SK-N-SH treated with all-trans-retinoic acid at 6 μM for 48 hours (cell line): ENCODE results near the gene PRKG1.

Source experiments
- ATAC-seq: fragments of 200-7000 bp; cut with Tn5 transposase; 3 replicates; pipeline ENCODE4 v1.9.1; 2020; ENCODE audit warnings: mild to moderate bottlenecking, moderate library complexity
- ARNTL ChIP-seq: fragments of 450-650 bp; formaldehyde crosslinking; IDR thresholded peaks from 2 replicates; pipeline ENCODE4 v1.5.0; 2020; ENCODE audit warnings: low read depth, mild to moderate bottlenecking, moderate library complexity, borderline replicate concordance
- BACH2 ChIP-seq: fragments of 250-450 bp; sonication (Bioruptor Pico); IDR thresholded peaks from 2 replicates; pipeline ENCODE4 v1.9.0; 2021; ENCODE audit warnings: mild to moderate bottlenecking, borderline replicate concordance
- CSDC2 ChIP-seq: fragments of 250-450 bp; sonication (Bioruptor Pico); IDR thresholded peaks from 2 replicates; pipeline ENCODE4 v1.5.0; 2020; ENCODE audit warnings: mild to moderate bottlenecking, moderate library complexity
- ESRRG ChIP-seq: fragments of 250-450 bp; sonication (Bioruptor Pico); IDR thresholded peaks from 2 replicates; pipeline ENCODE4 v1.6.1; 2021; ENCODE audit warnings: mild to moderate bottlenecking
- GLIS3 ChIP-seq: fragments of 250-450 bp; sonication (Bioruptor Pico); IDR thresholded peaks from 2 replicates; pipeline ENCODE4 v1.5.0; 2020; ENCODE audit warnings: mild to moderate bottlenecking, moderate library complexity
- ISL1 ChIP-seq: fragments of 250-450 bp; sonication (Bioruptor Pico); IDR thresholded peaks from 2 replicates; pipeline ENCODE4 v2.1.2; 2022; ENCODE audit warnings: mild to moderate bottlenecking, moderate library complexity
- OSR1 ChIP-seq: fragments of 250-450 bp; sonication (Bioruptor Pico); IDR thresholded peaks from 2 replicates; pipeline ENCODE4 v1.8.0; 2022; ENCODE audit warnings: moderate library complexity, mild to moderate bottlenecking, inconsistent platforms
- PPARA ChIP-seq: fragments of 250-450 bp; sonication (Bioruptor Pico); IDR thresholded peaks from 2 replicates; pipeline ENCODE4 v1.5.0; 2020; ENCODE audit warnings: mild to moderate bottlenecking, borderline replicate concordance
- RARB ChIP-seq: fragments of 250-450 bp; sonication (Bioruptor Pico); IDR thresholded peaks from 2 replicates; pipeline ENCODE4 v1.8.0; 2021; ENCODE audit warnings: mild to moderate bottlenecking, moderate library complexity
- SNAI2 ChIP-seq: fragments of 250-450 bp; sonication (Bioruptor Pico); IDR thresholded peaks from 2 replicates; pipeline ENCODE4 v1.5.0; 2020; ENCODE audit warnings: mild to moderate bottlenecking, moderate library complexity
- TCF4 ChIP-seq: fragments of 250-450 bp; sonication (Bioruptor Pico); IDR thresholded peaks from 2 replicates; pipeline ENCODE4 v1.8.0; 2021; ENCODE audit warnings: mild to moderate bottlenecking, moderate library complexity, borderline replicate concordance
- TOX ChIP-seq: fragments of 250-450 bp; sonication (Bioruptor Pico); IDR thresholded peaks from 2 replicates; pipeline ENCODE4 v1.8.0; 2021; ENCODE audit warnings: mild to moderate bottlenecking, moderate library complexity, borderline replicate concordance
- ZC3H10 ChIP-seq: fragments of 250-450 bp; sonication (Bioruptor Pico); IDR thresholded peaks from 2 replicates; pipeline ENCODE4 v1.5.1; 2021; ENCODE audit warnings: mild to moderate bottlenecking, moderate library complexity
- ZFP3 ChIP-seq: fragments of 250-450 bp; sonication (Bioruptor Pico); IDR thresholded peaks from 2 replicates; pipeline ENCODE4 v1.5.0; 2020; ENCODE audit warnings: mild to moderate bottlenecking, moderate library complexity
- ZFP30 ChIP-seq: fragments of 450-650 bp; formaldehyde crosslinking; IDR thresholded peaks from 2 replicates; pipeline ENCODE4 v1.5.0; 2022; ENCODE audit warnings: mild to moderate bottlenecking, moderate library complexity
- ZNF565 ChIP-seq: fragments of 450-650 bp; formaldehyde crosslinking; conservative IDR thresholded peaks from 2 replicates; pipeline ENCODE4 v1.5.0; 2020; ENCODE audit warnings: low read depth, mild to moderate bottlenecking, moderate library complexity
- ZNF70 ChIP-seq: fragments of 450-650 bp; formaldehyde crosslinking; IDR thresholded peaks from 2 replicates; pipeline ENCODE4 v1.5.0; 2020; ENCODE audit warnings: mild to moderate bottlenecking, moderate library complexity
- ZNF8 ChIP-seq: fragments of 450-650 bp; formaldehyde crosslinking; IDR thresholded peaks from 2 replicates; pipeline ENCODE4 v1.5.0; 2020; ENCODE audit warnings: mild to moderate bottlenecking, moderate library complexity
- TF ChIP-seq, protein P1 (sequence below): fragments of 250-450 bp; sonication (Bioruptor Pico); IDR thresholded peaks from 2 replicates; pipeline ENCODE4 v1.5.0; 2020; ENCODE audit warnings: mild to moderate bottlenecking, moderate library complexity
- TF ChIP-seq, protein P2 (sequence below): fragments of 250-450 bp; sonication (Bioruptor Pico); IDR thresholded peaks from 2 replicates; pipeline ENCODE4 v1.8.0; 2020; ENCODE audit warnings: mild to moderate bottlenecking, moderate library complexity, borderline replicate concordance
- TF ChIP-seq, protein P3 (sequence below): fragments of 250-450 bp; sonication (Bioruptor Pico); IDR thresholded peaks from 2 replicates; pipeline ENCODE4 v1.5.1; 2021; ENCODE audit warnings: mild to moderate bottlenecking, moderate library complexity

Gene PRKG1

DNA sequence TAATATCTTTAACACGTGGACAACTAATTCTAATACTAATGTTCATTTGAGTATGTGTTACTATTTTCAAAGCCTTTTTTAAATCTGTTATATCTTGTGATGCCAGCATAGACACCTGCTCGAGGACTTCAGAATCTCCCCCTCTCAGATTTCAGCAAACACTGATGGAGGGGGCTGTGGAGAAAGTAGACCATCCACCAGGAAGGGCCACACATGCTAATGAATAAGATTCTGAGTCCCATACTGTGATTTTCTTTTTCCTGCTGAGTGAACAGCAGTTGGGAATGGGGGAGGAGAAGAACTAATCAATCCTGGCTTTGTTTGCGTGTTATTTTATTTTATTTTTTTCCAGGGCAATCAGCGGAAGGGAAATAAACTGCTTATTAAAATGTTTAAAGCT is 783.0 kb downstream of the PRKG1 start:
- TF ChIP-seq TOX (CRISPR knock-in tag) (no peak), TCF4 (CRISPR knock-in tag) (no peak), GLIS3 (CRISPR knock-in tag) (no peak), SNAI2 (CRISPR knock-in tag) (no peak), OSR1 (CRISPR knock-in tag) (no peak), ZFP3 (CRISPR knock-in tag) (no peak)
- TF ChIP-seq, protein P1, sequence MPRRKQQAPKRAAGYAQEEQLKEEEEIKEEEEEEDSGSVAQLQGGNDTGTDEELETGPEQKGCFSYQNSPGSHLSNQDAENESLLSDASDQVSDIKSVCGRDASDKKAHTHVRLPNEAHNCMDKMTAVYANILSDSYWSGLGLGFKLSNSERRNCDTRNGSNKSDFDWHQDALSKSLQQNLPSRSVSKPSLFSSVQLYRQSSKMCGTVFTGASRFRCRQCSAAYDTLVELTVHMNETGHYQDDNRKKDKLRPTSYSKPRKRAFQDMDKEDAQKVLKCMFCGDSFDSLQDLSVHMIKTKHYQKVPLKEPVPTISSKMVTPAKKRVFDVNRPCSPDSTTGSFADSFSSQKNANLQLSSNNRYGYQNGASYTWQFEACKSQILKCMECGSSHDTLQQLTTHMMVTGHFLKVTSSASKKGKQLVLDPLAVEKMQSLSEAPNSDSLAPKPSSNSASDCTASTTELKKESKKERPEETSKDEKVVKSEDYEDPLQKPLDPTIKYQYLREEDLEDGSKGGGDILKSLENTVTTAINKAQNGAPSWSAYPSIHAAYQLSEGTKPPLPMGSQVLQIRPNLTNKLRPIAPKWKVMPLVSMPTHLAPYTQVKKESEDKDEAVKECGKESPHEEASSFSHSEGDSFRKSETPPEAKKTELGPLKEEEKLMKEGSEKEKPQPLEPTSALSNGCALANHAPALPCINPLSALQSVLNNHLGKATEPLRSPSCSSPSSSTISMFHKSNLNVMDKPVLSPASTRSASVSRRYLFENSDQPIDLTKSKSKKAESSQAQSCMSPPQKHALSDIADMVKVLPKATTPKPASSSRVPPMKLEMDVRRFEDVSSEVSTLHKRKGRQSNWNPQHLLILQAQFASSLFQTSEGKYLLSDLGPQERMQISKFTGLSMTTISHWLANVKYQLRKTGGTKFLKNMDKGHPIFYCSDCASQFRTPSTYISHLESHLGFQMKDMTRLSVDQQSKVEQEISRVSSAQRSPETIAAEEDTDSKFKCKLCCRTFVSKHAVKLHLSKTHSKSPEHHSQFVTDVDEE (CRISPR knock-in tag): no peak
- TF ChIP-seq, protein P2, sequence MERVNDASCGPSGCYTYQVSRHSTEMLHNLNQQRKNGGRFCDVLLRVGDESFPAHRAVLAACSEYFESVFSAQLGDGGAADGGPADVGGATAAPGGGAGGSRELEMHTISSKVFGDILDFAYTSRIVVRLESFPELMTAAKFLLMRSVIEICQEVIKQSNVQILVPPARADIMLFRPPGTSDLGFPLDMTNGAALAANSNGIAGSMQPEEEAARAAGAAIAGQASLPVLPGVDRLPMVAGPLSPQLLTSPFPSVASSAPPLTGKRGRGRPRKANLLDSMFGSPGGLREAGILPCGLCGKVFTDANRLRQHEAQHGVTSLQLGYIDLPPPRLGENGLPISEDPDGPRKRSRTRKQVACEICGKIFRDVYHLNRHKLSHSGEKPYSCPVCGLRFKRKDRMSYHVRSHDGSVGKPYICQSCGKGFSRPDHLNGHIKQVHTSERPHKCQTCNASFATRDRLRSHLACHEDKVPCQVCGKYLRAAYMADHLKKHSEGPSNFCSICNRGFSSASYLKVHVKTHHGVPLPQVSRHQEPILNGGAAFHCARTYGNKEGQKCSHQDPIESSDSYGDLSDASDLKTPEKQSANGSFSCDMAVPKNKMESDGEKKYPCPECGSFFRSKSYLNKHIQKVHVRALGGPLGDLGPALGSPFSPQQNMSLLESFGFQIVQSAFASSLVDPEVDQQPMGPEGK (CRISPR knock-in tag): no peak
- no peak for ATAC-seq

DNA sequence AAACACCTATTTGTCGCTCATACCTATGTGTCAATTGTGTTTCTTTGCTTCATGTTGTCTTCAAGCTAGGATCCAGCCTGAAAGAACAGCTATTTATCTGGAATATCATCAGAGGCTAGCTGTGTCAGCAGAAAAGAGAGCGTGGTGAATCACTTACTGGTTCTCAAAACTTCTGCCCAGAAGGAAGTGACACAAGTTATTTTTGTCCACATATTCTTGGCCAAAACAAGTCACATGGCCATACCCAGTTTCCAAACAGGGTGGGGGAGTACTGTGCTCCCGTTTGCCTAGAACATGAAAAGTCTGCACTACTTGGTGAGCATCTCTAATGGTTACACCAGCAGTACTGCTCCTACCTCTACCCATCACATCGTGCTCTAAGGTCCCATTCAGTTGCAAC is 786.0 kb downstream of the PRKG1 start:
- TF ChIP-seq OSR1 (CRISPR knock-in tag): no peak
- no peak for TF ChIP-seq BACH2 (CRISPR knock-in tag)
- no peak for TF ChIP-seq ISL1
- no peak for TF ChIP-seq PPARA (CRISPR knock-in tag)
- TF ChIP-seq, protein P1 (CRISPR knock-in tag): no peak
- TF ChIP-seq ZC3H10 (CRISPR knock-in tag): no peak
- ATAC-seq: no peak

DNA sequence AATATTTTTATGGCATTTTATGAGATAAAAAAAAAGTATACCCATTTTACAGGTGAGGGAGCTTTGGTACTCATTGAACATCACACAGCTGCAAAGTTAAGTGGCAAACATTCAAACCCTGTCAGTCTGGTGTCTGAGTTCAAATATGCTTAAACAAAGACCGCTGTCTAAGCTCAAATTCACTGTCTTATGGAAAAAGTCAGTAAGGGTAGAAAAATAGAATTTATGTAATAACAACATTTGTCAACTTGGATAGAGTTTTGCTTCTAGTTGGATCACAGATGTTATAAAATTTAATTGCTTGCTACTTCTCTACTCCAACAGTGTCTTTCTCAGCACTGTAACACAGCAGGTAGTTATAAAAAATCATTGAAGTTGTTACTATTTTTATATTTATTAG is 786.8 kb downstream of the PRKG1 start:
- TF ChIP-seq RARB (no peak), ZNF565 (CRISPR knock-in tag) (no peak), ESRRG (CRISPR knock-in tag) (no peak), SNAI2 (CRISPR knock-in tag) (no peak), TCF4 (CRISPR knock-in tag) (no peak), ZC3H10 (CRISPR knock-in tag) (no peak), ISL1 (no peak), ZFP30 (CRISPR knock-in tag) (no peak), ZNF70 (CRISPR knock-in tag) (no peak), CSDC2 (CRISPR knock-in tag) (no peak), GLIS3 (CRISPR knock-in tag) (no peak), ZNF8 (no peak), PPARA (CRISPR knock-in tag) (no peak), ARNTL (CRISPR knock-in tag) (no peak), ZFP3 (CRISPR knock-in tag) (no peak), TOX (CRISPR knock-in tag) (no peak), BACH2 (CRISPR knock-in tag) (no peak)
- TF ChIP-seq, protein P3, sequence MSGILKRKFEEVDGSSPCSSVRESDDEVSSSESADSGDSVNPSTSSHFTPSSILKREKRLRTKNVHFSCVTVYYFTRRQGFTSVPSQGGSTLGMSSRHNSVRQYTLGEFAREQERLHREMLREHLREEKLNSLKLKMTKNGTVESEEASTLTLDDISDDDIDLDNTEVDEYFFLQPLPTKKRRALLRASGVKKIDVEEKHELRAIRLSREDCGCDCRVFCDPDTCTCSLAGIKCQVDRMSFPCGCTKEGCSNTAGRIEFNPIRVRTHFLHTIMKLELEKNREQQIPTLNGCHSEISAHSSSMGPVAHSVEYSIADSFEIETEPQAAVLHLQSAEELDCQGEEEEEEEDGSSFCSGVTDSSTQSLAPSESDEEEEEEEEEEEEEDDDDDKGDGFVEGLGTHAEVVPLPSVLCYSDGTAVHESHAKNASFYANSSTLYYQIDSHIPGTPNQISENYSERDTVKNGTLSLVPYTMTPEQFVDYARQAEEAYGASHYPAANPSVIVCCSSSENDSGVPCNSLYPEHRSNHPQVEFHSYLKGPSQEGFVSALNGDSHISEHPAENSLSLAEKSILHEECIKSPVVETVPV: no peak
- TF ChIP-seq, protein P2 (CRISPR knock-in tag): no peak
- TF ChIP-seq, protein P1 (CRISPR knock-in tag): no peak
- no peak for ATAC-seq
